Gastrocnemius medialis (tissue), 4 donors: ENCODE measurements around the gene LAMC1. TPM values are rescaled to one million over a fixed set of nuclear protein-coding genes. Genes with fewer than 3 reads are reported as not detected.

Experiments used
- ATAC-seq, 2 donors: fragments of 150-250 bp; one replicate each; pipeline ENCODE4 v1.9.1; 2016
- DNase-seq, 2 donors: peaks; one replicate each; pipeline ENCODE4 v3.0.0-alpha.2; 2019
- H3K27ac ChIP-seq, 4 donors: fragments of 200-600 bp; sonication (generic); 1 replicate in 1 of 4; 2 replicates in 3 of 4; pipeline ENCODE4 v1.5.1; 2016 to 2018; ENCODE audit warnings: mild to moderate bottlenecking in 2 of 4, moderate library complexity in 1 of 4
- H3K27me3 ChIP-seq, 3 donors: fragments of 200-600 bp; sonication (generic) in 2 of 3; 1 replicate in 1 of 3; 2 replicates in 2 of 3; pipeline versions ENCODE4 v1.5.1 to v1.6.0; 2016 to 2019; ENCODE audit warnings: mild to moderate bottlenecking in 1 of 3, moderate library complexity in 1 of 3
- H3K36me3 ChIP-seq, 2 donors: fragments of 200-600 bp; sonication (generic) in 1 of 2; one replicate each; pipeline ENCODE4 v1.5.1; 2017 to 2018
- H3K4me1 ChIP-seq, 2 donors: fragments of 200-600 bp; sonication (generic) in 1 of 2; one replicate each; pipeline ENCODE4 v1.5.1; 2016 to 2017; ENCODE audit warnings: mild to moderate bottlenecking in 2 of 2
- H3K4me3 ChIP-seq, 4 donors: fragments of 200-600 bp; sonication (generic) in 3 of 4; 1 replicate in 1 of 4; 2 replicates in 3 of 4; pipeline ENCODE4 v1.5.1; 2016 to 2019; ENCODE audit warnings: mild to moderate bottlenecking in 2 of 4
- H3K9me3 ChIP-seq, 3 donors: fragments of 200-600 bp; sonication (generic) in 2 of 3; 1 replicate in 1 of 3; 2 replicates in 2 of 3; pipeline ENCODE4 v1.5.1; 2016 to 2019
- POLR2A ChIP-seq, 2 donors: fragments of 450-650 bp; IDR thresholded peaks; one replicate each; pipeline ENCODE4 v1.6.1; 2017; ENCODE audit warnings: antibody characterized with exemption in 2 of 2, mild to moderate bottlenecking in 2 of 2, moderate library complexity in 2 of 2
- in situ Hi-C, 4 donors: fragments of 200-750 bp; cut with MboI; loops; one replicate each; pipeline versions ENCODE4 v1.15.0 to v1.8.0; 2017; ENCODE audit warnings: low sequenced_read_pairs in 4 of 4
- intact Hi-C: fragments of 100-400 bp; cut with DNase I; formaldehyde crosslinking; loops from one replicate; pipeline ENCODE4 v1.15.1; 2023; ENCODE audit warnings: low total_unique reads
- total RNA-seq, 4 donors: library from RNA; depleted of rRNA; stranded (reverse); fragments of >200 nt; gene quantifications; one replicate each; pipeline versions ENCODE4 v1.1.0 to v1.2.3, GENCODE V29; 2016
- TF ChIP-seq, protein P1 (sequence below), 5 experiments: fragments of 450-650 bp in 3 of 5; fragments of 200-600 bp in 2 of 5; sonication (generic) in 2 of 5; IDR thresholded peaks in 4 of 5; conservative IDR thresholded peaks in 1 of 5; 1 replicate in 4 of 5; 2 replicates in 1 of 5; pipeline ENCODE4 v1.5.1; 2016 to 2019; ENCODE audit warnings: antibody characterized with exemption in 5 of 5, mild to moderate bottlenecking in 3 of 5, moderate library complexity in 3 of 5

The LAMC1 gene
- total RNA-seq, 4 donors from 2014 or later = 96.1 to 161 (median 135) TPM

DNA sequence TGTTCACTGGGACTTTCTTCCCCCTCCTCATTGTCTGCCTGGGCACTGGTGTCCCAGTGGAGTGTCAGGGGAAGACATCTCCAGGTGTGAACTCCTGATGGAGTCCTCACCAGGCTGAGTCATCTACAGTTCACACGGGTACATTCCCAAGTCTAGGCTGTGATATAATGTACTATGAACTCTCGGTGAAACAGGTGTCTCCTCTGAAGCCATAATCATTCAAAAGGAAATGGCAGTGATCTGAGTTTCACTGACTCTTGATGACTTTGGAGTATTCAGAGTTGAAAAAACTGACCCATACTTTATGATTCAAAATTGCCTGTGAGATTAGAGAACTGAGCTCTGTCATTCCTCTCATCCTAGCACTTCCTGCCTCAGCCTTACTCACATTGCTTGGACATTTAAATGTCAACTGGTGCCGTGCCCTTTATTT lies 171.9 kb downstream of the LAMC1 start:
- H3K27ac ChIP-seq = no peak overlapping the region
- no peaks in the 10 kb centered on the region for H3K4me1 ChIP-seq
- TF ChIP-seq POLR2A (IDR thresholded peaks at IDR 0.05) = no peak
- TF ChIP-seq, protein P1, sequence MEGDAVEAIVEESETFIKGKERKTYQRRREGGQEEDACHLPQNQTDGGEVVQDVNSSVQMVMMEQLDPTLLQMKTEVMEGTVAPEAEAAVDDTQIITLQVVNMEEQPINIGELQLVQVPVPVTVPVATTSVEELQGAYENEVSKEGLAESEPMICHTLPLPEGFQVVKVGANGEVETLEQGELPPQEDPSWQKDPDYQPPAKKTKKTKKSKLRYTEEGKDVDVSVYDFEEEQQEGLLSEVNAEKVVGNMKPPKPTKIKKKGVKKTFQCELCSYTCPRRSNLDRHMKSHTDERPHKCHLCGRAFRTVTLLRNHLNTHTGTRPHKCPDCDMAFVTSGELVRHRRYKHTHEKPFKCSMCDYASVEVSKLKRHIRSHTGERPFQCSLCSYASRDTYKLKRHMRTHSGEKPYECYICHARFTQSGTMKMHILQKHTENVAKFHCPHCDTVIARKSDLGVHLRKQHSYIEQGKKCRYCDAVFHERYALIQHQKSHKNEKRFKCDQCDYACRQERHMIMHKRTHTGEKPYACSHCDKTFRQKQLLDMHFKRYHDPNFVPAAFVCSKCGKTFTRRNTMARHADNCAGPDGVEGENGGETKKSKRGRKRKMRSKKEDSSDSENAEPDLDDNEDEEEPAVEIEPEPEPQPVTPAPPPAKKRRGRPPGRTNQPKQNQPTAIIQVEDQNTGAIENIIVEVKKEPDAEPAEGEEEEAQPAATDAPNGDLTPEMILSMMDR (IDR thresholded peaks at IDR 0.05 in 4 of 5, conservative IDR thresholded peaks at IDR 0.05 in 1 of 5) = no peak
- in situ Hi-C loops (no loop called here), intact Hi-C loops (no loop called here)
- ATAC-seq (no peak), DNase-seq (no peak)
- H3K9me3 ChIP-seq = no peaks in the 10 kb centered on the region
- no peak overlapping the region for H3K4me3 ChIP-seq
- no peaks in the 10 kb centered on the region for H3K36me3 ChIP-seq
- H3K27me3 ChIP-seq = no peaks in the 10 kb centered on the region

Other genes starting within 250 kb of the LAMC1 start
- 1 to 10 TPM; 2.7 to 6.5 (median 4.3) TPM for gene NPL, start 233.6 kb upstream of the LAMC1 start, total RNA-seq
- gene DHX9, start 184.1 kb upstream of the LAMC1 start, total RNA-seq = 10 to 100 TPM; 37.7 to 58.8 (median 48.4) TPM
- gene SHCBP1L, start 70.3 kb upstream of the LAMC1 start, total RNA-seq = not detected
- gene LAMC2, start 162.8 kb downstream of the LAMC1 start, total RNA-seq = 1 to 10 TPM in 3 of 4 donors, under 1 TPM in 1; 0.78 to 1.8 (median 1.4) TPM